Hematopoietic multipotent progenitor cell treated with erythropoietin and hydrocortisone succinate and interleukin-3 and kit ligand, for 4 days (in vitro differentiated cells): Measurements from ENCODE around the gene ZSCAN10.

ENCODE experiments used
- DNase-seq: peaks from one replicate; pipeline ENCODE4 v3.0.0-alpha.2; 2015

ZSCAN10 gene

GRCh38 chr16:3101841-3102470 is 2.9 kb upstream of the ZSCAN10 start:
- DNase-seq: peak; percentile 78

- peak; percentile 90 for DNase-seq
Measured at GRCh38 chr16:3101018-3101840, 2.1 kb upstream of the ZSCAN10 start.

- peak; percentile 99 for DNase-seq
Measured at GRCh38 chr16:3099732-3100499, 822 bp upstream of the ZSCAN10 start.

- no peak for DNase-seq
Measured at GRCh38 chr16:3099395-3099731, 269 bp upstream of the ZSCAN10 start.

GRCh38 chr16:3097266-3097665 is 1.8 kb downstream of the ZSCAN10 start:
- no peak for DNase-seq

GRCh38 chr16:3096362-3096761 is 2.7 kb downstream of the ZSCAN10 start:
- no peak for DNase-seq

GRCh38 chr16:3095869-3096268 is 3.2 kb downstream of the ZSCAN10 start:
- DNase-seq: peak; percentile 91

GRCh38 chr16:3094289-3095027 is 4.6 kb downstream of the ZSCAN10 start:
- DNase-seq: peak; percentile 80

GRCh38 chr16:3092501-3092941 is 6.6 kb downstream of the ZSCAN10 start:
- no peak for DNase-seq

- DNase-seq: no peak
Measured at GRCh38 chr16:3091551-3091950, 7.5 kb downstream of the ZSCAN10 start.

GRCh38 chr16:3089717-3090592 is 9.1 kb downstream of the ZSCAN10 start:
- DNase-seq: no peak

GRCh38 chr16:3088925-3089716 is 10.0 kb downstream of the ZSCAN10 start:
- no peak for DNase-seq

GRCh38 chr16:3088450-3088849 is 10.6 kb downstream of the ZSCAN10 start:
- no peak for DNase-seq

GRCh38 chr16:3087243-3088235 is 11.6 kb downstream of the ZSCAN10 start:
- DNase-seq: peak; percentile 53

GRCh38 chr16:3086596-3087242 is 12.4 kb downstream of the ZSCAN10 start:
- peak; percentile 71 for DNase-seq

GRCh38 chr16:3085868-3086595 is 13.1 kb downstream of the ZSCAN10 start:
- no peak for DNase-seq

GRCh38 chr16:3084969-3085670 is 14.0 kb downstream of the ZSCAN10 start:
- DNase-seq: peak; percentile 60

GRCh38 chr16:3084491-3084890 is 14.6 kb downstream of the ZSCAN10 start:
- DNase-seq: no peak
